Suprapubic skin (tissue), 4 donors: Measurements from ENCODE around the gene NFATC2. TPM values are rescaled to one million over a fixed set of nuclear protein-coding genes. Genes with fewer than 3 reads are reported as not detected.
A peak's percentile ranks its signal among the peaks of the same experiment; 100 is the strongest.

Source experiments
- DNase-seq, 2 donors: peaks; one replicate each; pipeline ENCODE4 v3.0.0-alpha.2; 2019; ENCODE audit warnings: low spot score in 2 of 2
- H3K27ac ChIP-seq: fragments of 200-600 bp; sonication (generic); one replicate; pipeline ENCODE4 v1.5.1; 2019
- H3K27me3 ChIP-seq: fragments of 200-600 bp; sonication (generic); one replicate; pipeline ENCODE4 v1.5.1; 2019
- H3K36me3 ChIP-seq: fragments of 200-600 bp; sonication (generic); one replicate; pipeline ENCODE4 v1.5.1; 2019
- H3K4me1 ChIP-seq: fragments of 200-600 bp; sonication (generic); one replicate; pipeline ENCODE4 v1.5.1; 2019
- H3K4me3 ChIP-seq: fragments of 200-600 bp; sonication (generic); one replicate; pipeline ENCODE4 v1.5.1; 2019; ENCODE audit warnings: mild to moderate bottlenecking
- H3K9me3 ChIP-seq: fragments of 200-600 bp; sonication (generic); one replicate; pipeline ENCODE4 v1.5.1; 2019
- CTCF ChIP-seq, 2 donors: fragments of 200-600 bp in 1 of 2; fragments of 450-650 bp in 1 of 2; sonication (generic) in 1 of 2; IDR thresholded peaks; one replicate each; pipeline ENCODE4 v1.5.1; 2016 to 2019; ENCODE audit warnings: antibody characterized with exemption in 2 of 2, mild to moderate bottlenecking in 1 of 2, moderate library complexity in 1 of 2
- EP300 ChIP-seq: sonication (generic); formaldehyde crosslinking; IDR thresholded peaks from one replicate; pipeline ENCODE4 v1.6.1; 2017; ENCODE audit warnings: antibody characterized with exemption
- POLR2A ChIP-seq, 2 donors: fragments of 450-650 bp; IDR thresholded peaks; one replicate each; pipeline ENCODE4 v1.6.1; 2017; ENCODE audit warnings: antibody characterized with exemption in 2 of 2, mild to moderate bottlenecking in 2 of 2, moderate library complexity in 2 of 2
- POLR2AphosphoS5 ChIP-seq, 3 donors: sonication (generic); formaldehyde crosslinking; IDR thresholded peaks; one replicate each; pipeline ENCODE4 v1.6.1; 2017; ENCODE audit warnings: antibody characterized with exemption in 3 of 3
- WGBS: methylation state at CpG from one replicate; pipeline ENCODE4 v1.1.5; 2018; 5-methylcytosine and 5-hydroxymethylcytosine counted together
- total RNA-seq, 4 donors: library from RNA; depleted of rRNA; stranded (reverse); fragments of >200 nt; gene quantifications; one replicate each; pipeline ENCODE4 v1.1.0, GENCODE V29; 2016

NFATC2 gene
- 10 to 100 TPM in 2 of 4 donors, 1 to 10 TPM in 2; 5.4 to 15.7 (median 8.4) TPM for total RNA-seq

GRCh38 chr20:51542571-51543421, at the start of gene NFATC2:
TSS of gene NFATC2 (minus strand) at chr20:51542719. CDS start at chr20:51542499, 220 bp downstream.
- Histone ChIP-seq H3K4me1 (peaks cover 38% of the 10 kb centered on the region), H3K27me3 (no peaks in the 10 kb centered on the region), H3K36me3 (no peaks in the 10 kb centered on the region), H3K27ac (peak within 1 kb of the TSS; percentile 80), H3K4me3 (peak within 1 kb of the TSS; percentile 53), H3K9me3 (no peaks in the 10 kb centered on the region)
- no peak for DNase-seq
- no peak for TF ChIP-seq POLR2AphosphoS5 (IDR thresholded peaks at IDR 0.05)
- no peak for TF ChIP-seq POLR2A (IDR thresholded peaks at IDR 0.05)
- TF ChIP-seq CTCF (IDR thresholded peaks at IDR 0.05): no peak
- WGBS: 27% methylated on average over 6 of the region's 67 CpGs

GRCh38 chr20:51591871-51592270, 49.4 kb upstream of the NFATC2 start:
- no peak overlapping the region for H3K4me3 ChIP-seq
- DNase-seq: no peak
- 66% methylated on average over 10 of the region's 10 CpGs for WGBS

GRCh38 chr20:51588762-51589161, 46.2 kb upstream of the NFATC2 start:
- 81% methylated on average over 3 of the region's 3 CpGs for WGBS
- Histone ChIP-seq H3K9me3 (no peaks in the 10 kb centered on the region), H3K27ac (no peak overlapping the region), H3K4me3 (no peak overlapping the region), H3K27me3 (no peaks in the 10 kb centered on the region), H3K4me1 (peaks cover under 1% of the 10 kb centered on the region), H3K36me3 (no peaks in the 10 kb centered on the region)
- DNase-seq: no peak
- TF ChIP-seq CTCF (IDR thresholded peaks at IDR 0.05) (no peak), EP300 (no peak), POLR2AphosphoS5 (IDR thresholded peaks at IDR 0.05) (no peak), POLR2A (IDR thresholded peaks at IDR 0.05) (no peak)

More at GRCh38 chr20:51591871-51592270, 49.4 kb upstream of the NFATC2 start:
- peaks cover 19% of the 10 kb centered on the region for H3K4me1 ChIP-seq
- H3K9me3 ChIP-seq: no peaks in the 10 kb centered on the region
- no peak overlapping the region for H3K27ac ChIP-seq
- no peaks in the 10 kb centered on the region for H3K27me3 ChIP-seq
- H3K36me3 ChIP-seq: no peaks in the 10 kb centered on the region
- no peak for TF ChIP-seq POLR2A (IDR thresholded peaks at IDR 0.05)
- no peak for TF ChIP-seq EP300
- no peak for TF ChIP-seq POLR2AphosphoS5 (IDR thresholded peaks at IDR 0.05)
- TF ChIP-seq CTCF (IDR thresholded peaks at IDR 0.05): no peak

- no peak for DNase-seq
- no peak overlapping the region for H3K4me3 ChIP-seq
- 94% methylated on average over 4 of the region's 4 CpGs for whole genome bisulfite sequencing
These were observed 44.6 kb upstream of the NFATC2 start for GRCh38 chr20:51587145-51587544.

More at GRCh38 chr20:51587145-51587544, 44.6 kb upstream of the NFATC2 start:
- no peaks in the 10 kb centered on the region for H3K9me3 ChIP-seq
- no peaks in the 10 kb centered on the region for H3K27me3 ChIP-seq
- no peaks in the 10 kb centered on the region for H3K36me3 ChIP-seq
- H3K27ac ChIP-seq: no peak overlapping the region
- TF ChIP-seq POLR2AphosphoS5 (IDR thresholded peaks at IDR 0.05) (no peak), POLR2A (IDR thresholded peaks at IDR 0.05) (no peak), CTCF (IDR thresholded peaks at IDR 0.05) (no peak), EP300 (no peak)
- H3K4me1 ChIP-seq: no peaks in the 10 kb centered on the region
